ENCODE results near the gene RPS6KA4.

The RPS6KA4 gene

DNA sequence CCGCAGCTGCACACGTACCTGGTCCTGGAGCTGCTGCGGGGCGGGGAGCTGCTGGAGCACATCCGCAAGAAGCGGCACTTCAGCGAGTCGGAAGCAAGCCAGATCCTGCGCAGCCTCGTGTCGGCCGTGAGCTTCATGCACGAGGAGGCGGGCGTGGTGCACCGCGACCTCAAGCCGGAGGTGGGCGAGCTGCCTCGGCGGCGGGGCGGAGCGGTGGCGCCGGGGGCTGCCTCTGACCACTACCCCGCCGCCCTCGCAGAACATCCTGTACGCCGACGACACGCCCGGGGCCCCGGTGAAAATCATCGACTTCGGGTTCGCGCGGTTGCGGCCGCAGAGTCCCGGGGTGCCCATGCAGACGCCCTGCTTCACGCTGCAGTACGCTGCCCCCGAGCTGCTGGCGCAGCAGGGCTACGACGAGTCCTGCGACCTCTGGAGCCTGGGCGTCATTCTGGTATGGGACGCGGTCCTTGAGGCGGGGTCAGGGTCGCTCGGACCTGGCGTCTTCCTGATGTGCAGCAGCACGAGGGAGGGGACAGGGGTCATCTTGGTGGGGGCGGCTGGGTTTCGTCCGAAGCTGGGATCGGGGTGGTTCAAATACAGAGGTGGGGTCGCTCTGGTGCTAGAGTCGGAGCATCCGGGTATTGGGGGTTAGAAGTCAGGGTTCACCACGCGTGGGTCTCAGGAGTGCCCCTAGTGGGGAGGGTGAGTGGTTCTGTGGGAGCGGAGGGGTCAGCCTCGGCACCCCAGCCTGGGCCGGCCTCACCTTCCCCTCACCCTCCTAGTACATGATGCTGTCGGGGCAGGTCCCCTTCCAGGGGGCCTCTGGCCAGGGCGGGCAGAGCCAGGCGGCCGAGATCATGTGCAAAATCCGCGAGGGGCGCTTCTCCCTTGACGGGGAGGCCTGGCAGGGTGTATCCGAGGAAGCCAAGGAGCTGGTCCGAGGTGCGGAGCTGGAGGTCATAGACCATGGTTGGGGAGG is 10.8 kb downstream of the RPS6KA4 start:
- TF ChIP-seq, protein P1, sequence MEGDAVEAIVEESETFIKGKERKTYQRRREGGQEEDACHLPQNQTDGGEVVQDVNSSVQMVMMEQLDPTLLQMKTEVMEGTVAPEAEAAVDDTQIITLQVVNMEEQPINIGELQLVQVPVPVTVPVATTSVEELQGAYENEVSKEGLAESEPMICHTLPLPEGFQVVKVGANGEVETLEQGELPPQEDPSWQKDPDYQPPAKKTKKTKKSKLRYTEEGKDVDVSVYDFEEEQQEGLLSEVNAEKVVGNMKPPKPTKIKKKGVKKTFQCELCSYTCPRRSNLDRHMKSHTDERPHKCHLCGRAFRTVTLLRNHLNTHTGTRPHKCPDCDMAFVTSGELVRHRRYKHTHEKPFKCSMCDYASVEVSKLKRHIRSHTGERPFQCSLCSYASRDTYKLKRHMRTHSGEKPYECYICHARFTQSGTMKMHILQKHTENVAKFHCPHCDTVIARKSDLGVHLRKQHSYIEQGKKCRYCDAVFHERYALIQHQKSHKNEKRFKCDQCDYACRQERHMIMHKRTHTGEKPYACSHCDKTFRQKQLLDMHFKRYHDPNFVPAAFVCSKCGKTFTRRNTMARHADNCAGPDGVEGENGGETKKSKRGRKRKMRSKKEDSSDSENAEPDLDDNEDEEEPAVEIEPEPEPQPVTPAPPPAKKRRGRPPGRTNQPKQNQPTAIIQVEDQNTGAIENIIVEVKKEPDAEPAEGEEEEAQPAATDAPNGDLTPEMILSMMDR (IDR thresholded peaks at IDR 0.05; ENCODE audit: low read depth, low read length, missing control alignments): no peak
- H3K4me3 ChIP-seq (replicated peaks; ENCODE audit: low read depth, low read length): no peak overlapping the region
- DNase-seq (ENCODE audit: extremely low read depth, low read depth): no peak

DNA sequence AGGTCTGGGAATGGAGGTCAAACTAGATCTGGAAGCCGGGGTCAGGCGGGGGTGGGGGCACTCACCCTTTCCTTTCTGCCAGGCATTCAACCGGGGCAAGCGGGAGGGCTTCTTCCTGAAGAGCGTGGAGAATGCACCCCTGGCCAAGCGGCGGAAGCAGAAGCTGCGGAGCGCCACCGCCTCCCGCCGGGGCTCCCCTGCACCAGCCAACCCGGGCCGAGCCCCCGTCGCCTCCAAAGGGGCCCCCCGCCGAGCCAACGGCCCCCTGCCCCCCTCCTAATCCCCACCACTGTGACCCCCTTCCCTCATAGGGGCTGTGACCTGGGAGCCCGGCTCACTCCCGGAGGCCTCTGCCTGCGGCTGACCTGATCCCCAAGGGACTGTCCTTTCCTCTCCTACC is 12.2 kb downstream of the RPS6KA4 start:
- DNase-seq (ENCODE audit: extremely low read depth, low read depth): no peak
- H3K4me3 ChIP-seq (replicated peaks; ENCODE audit: low read depth, low read length): no peak overlapping the region
- TF ChIP-seq, protein P1 (IDR thresholded peaks at IDR 0.05; ENCODE audit: low read depth, low read length, missing control alignments): no peak

DNA sequence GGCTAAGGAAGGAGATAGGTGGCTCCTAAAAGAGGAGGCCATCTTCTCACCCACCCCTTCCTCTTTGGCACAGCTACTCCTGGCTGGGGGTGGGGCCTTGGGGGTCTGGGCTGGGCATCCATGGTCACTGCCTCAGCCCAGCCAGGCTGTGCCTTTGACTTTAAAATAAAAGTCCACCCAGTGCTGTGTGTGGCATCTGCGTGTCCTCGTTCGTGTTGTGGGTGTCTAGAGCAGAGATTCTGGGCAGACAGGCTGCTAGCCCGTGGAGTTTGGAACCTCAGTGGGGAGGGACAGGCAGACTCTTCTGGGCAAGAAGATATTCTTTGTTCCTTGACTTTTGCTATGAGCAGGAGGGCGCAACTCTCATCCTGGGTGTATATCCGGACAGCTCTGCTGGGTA is 13.1 kb downstream of the RPS6KA4 start:
- TF ChIP-seq, protein P1 (IDR thresholded peaks at IDR 0.05; ENCODE audit: low read depth, low read length, missing control alignments): no peak
- no peak overlapping the region for H3K4me3 ChIP-seq (replicated peaks; ENCODE audit: low read depth, low read length)
- DNase-seq (ENCODE audit: extremely low read depth, low read depth): no peak

DNA sequence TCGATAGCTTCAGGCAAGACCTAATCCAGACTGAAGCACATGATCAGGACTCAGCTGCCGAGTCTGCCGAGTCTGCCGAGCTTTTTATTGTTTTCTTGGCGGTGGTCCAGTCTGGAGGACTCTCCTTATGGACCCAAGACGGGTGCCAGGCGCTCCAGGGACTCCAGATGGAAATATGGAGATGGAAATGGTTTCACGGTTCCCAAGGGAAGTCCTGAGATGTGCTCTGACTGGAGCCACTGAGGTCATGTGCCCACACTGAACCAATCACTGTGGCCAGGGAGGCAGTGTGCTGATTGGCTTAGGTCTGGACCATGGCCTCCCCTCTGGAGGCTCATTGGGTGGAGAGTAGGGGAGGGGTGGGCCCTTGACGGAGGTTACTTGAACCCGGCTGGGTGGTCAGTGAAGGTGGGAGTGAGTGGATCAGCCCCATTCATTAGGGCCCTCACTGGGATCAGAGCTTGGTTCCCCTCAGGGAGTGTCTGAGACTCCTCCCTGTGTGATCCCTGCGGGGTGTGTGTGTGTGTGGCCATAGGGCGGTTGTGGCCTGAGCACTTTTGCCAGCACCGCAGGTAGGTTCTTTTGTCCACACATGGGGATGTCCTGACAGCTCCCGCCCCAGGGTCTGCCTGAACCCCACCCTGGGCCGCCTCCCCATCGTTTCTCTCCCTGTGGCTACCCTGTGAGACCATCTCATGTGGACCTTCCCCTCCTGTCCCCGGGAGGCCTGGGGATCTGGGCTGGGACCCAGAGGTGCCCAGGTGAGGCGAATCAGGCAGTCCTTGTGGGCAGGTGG is 14.0 kb downstream of the RPS6KA4 start:
- TF ChIP-seq, protein P1 (IDR thresholded peaks at IDR 0.05; ENCODE audit: low read depth, low read length, missing control alignments): no peak
- H3K4me3 ChIP-seq (replicated peaks; ENCODE audit: low read depth, low read length): no peak overlapping the region
- peak; percentile 29 for DNase-seq (ENCODE audit: extremely low read depth, low read depth)

DNA sequence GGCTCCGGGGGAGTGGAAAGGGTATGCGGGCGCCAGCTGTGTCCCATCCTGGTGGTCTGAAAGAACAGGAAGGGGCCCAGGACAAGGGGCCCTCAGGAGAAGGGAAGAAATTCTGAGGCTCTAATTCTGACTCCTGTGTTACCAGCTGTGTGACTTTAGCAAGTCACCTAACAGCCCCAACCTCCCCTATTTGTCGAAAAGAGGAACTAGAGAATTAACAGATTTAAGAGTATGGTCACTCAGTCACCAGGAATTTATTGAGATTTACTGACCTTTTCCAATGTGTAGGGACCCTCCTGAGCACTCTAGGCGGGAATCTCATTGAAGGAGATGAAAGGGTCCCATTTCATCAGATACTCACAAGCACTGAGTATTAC is 14.6 kb downstream of the RPS6KA4 start:
- no peak overlapping the region for H3K4me3 ChIP-seq (replicated peaks; ENCODE audit: low read depth, low read length)
- TF ChIP-seq, protein P1 (IDR thresholded peaks at IDR 0.05; ENCODE audit: low read depth, low read length, missing control alignments): no peak
- DNase-seq (ENCODE audit: extremely low read depth, low read depth): no peak

DNA sequence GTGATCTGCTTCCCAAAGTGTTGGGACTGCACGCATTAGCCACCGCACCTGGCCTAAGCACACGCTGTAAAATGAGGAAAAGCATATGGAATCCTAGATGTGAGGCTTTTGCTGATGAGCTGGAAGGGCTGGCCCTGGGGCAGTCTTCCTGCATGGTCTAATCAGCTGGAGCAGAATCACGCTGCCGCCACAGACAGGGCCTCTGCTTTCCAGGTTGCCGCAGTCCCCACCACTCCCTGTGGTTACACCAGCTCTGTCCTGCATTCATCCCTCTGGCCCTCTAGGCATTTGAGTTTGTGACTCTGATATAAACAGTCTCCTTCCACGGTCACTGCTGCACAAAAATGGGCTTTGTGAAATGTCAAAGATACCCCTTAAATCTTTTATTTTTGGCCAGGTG is 17.1 kb downstream of the RPS6KA4 start:
- TF ChIP-seq, protein P1 (IDR thresholded peaks at IDR 0.05; ENCODE audit: low read depth, low read length, missing control alignments): no peak
- no peak overlapping the region for H3K4me3 ChIP-seq (replicated peaks; ENCODE audit: low read depth, low read length)
- no peak for DNase-seq (ENCODE audit: extremely low read depth, low read depth)

Measured in HFF-Myc (cell line).